ENCODE measurements around the gene SYPL2.

The SYPL2 gene

DNA sequence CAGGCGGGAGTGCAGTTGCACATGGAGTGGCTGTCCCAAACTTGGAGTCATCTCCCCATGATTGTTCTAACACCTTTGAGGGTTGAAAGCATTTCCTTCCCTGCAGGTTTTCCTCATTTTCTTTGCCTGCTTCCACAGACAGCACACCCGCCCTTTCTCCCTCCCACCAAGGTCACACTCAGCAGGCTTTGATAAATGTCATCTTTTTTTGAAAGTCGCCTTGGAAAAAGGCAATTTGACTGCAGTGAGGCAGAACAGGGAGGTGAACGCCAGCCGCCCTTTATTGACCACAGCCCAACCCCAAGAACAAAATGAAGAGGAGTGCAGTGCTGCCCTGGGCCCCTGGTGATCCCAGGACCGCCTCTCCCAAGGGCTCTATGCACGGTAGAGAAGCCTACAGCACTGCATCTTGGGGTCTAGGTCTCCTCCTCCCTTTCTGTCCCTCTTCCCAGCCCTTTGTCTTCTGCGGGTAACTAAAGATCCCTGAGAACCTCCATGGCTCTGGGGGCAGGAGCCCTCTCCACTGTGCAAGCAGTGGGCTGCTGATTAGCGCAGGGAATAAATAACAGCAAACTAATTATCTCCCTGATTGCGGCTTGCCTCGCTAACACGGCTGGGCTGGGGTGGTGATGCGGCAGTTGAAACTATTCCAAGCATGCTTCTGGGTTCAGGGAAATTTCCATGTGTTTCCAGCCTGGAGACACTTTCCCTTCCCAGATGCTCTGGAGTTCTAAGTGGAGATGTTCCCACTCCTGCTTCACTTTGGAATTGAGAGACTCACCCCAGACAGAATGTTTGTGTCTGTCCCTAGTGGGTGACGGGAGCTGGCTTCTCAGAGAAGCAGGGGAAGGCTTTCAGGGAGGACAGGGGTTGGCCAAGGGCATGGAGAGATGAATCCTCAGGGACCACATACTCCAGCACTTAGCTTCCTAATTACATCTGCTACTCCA, 54.9 kb downstream of the SYPL2 start:
- no peak for DNase-seq

DNA sequence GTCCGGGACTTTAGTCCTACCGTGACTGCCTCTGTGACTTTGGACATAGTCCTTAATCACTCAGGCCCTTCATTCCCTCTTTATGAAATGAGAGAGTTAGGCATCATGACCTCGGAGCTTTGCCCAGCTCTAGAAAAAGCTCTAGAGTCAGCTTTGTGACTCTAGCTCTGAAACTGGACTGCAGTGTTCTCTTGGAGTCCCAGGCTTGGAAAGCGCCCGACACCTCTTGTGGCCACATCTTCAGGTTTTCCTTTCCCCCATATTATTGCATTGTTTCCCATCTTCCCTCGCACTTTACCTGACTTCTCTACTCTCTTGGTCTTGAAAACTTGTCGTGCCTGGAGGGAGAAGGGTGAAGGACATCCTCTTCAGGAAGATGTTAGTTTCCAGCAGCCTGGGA, 55.7 kb downstream of the SYPL2 start:
- no peak for DNase-seq

DNA sequence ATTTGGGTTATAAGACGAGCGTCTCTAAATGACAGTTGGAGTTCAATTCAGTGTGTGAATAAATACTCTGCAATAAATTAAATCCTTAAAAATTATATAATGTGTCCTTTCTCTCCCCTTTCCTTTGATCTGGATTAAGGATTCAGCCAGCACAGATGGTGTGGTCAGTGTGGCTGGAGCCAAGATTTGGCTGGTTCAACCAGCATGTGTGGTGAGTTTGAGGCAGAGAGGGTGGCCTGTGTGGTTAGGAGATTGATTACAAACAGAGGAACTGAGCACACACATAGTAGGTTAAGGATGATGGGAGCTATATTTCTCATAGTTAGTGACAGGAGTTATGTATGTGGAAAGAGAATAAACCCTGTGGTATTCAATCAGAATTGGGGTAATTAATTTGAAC, 57.4 kb downstream of the SYPL2 start:
- no peak for DNase-seq

DNA sequence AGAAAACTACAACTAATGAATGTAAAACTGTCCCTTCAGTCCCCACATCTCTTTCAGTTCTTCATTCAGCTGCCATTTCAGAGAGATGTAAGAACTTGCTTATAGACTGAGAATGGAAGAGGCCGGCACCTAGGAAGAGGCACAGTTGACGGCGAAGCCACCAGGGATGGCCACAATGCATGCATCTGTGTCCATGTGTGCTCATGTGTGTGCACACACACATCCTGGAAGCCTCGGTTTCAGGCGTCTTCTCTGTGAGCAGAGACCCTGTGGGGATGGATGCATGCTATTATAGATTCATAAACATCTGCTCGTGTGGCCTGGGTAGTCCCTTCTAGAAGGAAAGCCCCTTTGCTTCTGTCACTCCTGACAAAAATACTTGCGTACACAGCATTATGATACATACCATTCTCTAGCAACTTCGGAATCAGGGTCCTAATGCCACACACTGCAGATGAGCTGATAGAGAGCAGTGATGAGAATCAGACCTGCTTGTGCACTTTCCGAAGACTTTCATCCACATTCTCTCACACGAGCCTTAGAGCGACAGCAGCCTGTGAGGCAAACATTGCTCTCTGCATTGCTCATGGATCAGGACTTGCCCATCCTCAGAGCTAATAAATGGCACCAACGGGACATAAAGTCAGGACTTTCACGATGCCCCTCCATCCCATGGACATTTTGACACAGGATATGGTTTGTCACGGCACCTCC, 60.9 kb downstream of the SYPL2 start:
- no peak for DNase-seq

DNA sequence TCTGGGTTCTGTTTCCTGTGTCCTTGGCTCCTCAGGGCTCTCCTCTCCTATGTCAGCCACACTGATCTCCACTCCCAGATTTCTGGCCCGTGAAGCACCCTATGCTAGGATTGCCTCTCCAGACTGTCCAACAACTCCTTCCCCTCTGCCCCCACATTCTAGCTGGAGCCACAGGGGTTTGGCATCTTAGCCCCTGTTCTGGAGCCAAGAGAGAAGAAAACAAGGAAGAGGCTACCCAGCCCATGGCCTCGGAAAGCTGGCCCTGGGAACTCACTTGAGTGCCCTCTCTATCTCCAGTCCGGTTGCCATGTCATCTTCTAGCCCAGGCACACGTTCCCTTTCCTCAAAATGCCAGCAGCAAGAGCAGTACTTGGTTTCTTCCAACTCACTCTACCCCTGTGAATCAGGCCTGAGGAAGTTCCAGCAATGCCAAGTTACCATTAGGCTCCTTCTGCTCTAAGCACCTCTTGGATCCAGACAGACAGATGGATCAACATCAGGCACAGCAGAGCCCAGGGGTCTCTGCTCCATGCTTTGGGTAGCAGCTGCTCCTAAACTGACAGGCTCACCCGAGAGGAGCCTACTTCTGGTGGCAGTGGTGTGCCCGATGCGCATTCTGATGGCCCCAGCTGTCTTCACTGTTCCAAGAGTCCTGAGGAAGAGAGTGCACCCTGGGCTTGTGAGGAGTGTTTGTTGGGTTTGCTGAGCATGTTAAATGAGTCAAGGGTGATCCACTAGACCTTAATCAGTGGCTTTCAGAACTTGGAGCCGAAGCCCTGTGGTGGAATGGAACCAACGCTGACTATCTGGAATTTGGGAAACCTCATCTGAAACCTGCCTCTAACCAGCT, 61.7 kb downstream of the SYPL2 start:
- peak; percentile 25 for DNase-seq

DNA sequence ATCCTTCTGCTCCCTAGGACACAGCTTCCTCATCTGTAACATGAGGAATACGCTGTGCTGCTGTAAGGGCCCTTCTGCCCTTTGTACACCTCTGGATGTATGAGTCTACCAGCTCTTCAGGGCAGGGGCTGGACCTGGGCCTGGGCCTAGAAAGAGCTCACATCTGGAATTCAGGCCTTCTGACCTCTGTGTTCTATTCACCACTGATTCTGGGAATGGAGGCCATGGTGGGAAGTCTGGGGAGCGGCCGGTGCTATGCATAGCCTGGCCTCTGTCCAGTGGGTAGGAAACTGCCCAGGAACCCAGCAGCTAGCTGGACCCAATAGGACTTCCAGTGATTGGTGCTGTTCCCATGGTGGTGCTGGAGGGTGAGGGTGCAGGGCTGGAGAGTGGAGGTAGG, 62.4 kb downstream of the SYPL2 start:
- DNase-seq: no peak

DNA sequence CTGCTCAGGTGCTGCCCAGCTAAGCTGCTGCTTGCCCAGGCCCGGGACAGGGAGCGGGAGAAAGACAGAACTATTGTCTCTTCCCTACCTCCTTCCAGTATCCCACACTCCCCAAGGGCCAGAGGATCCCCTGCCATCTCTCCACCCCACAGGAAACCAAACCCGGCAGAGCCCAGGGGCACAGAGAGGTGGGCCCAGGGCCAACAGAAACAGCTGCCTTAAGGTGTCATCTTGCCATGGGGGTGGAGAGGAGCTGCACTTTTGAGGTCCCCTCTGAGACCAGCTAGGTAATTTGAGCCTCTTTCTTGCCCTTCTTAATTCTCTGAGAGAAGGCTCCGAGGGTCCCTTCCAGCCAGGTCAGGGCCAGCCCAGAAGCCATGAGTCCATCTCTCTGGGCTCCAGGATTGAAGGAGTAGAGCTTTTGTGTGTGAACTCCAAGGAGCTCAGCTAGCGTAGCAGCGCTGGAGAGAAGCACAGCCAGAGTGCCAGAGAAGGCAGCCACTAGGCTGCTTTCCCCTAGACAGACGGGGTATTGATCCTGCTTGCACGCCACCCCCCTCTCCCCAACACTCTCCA, 63.6 kb downstream of the SYPL2 start:
- peak; percentile 87 for DNase-seq

DNA sequence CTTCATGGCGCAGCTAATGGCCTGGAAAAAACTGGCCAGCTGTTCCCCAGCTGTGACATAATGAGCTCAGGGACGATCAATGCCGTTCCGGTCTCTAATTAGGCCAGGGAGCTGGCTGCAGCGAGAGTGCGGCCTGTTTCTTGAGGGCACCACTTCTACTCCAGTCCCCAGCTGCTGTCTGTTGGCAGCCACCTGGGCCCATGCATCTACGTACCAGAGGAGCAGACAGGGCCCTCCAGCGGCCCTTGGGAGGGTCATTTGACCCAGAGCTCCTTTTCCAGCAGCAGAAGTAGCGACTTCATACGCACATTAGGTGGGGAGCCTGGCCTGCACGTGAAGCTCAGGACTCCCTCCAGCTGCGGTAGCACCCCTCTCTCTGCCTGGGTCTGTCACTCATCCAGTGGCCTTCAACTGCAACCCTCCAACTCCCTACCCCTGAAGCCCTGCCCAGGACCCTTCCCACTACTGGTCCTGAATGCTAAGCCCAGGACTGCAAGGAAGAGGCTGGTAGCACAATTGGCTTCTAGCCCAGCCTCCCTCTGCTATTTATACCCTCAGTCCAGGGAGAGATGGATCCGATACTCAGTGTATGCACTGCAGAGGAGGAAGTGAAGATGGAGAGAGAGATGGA, 64.2 kb downstream of the SYPL2 start:
- peak; percentile 95 for DNase-seq

DNA sequence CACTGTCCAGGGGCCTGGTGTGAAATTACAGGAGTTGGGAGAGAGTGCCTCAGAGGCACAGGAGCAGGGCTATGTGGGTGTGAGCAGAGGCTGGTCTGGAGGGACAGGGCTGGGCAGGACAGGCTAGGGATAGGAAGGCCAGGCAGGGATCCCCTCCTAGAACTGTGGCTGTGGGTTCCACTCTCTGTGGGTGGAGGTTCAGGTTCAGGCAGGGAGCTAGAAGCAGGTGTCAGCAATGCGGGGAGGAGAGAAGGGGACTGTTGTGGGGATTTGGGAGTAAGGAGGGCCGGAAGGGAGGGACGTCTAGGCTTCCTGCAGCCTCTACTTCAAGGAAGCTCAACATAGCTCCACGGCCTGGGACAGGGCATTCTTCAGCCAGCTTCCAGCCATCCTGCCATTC, 65.0 kb downstream of the SYPL2 start:
- DNase-seq: no peak

All from NCI-H2171 (cell line).